ENCODE data around the gene KIF4B. TPM values are rescaled to one million over a fixed set of nuclear protein-coding genes. Genes with fewer than 3 reads are reported as not detected.

KIF4B gene
- total and polyA plus RNA-seq, 5 donors from 2014 or later = not detected

DNA sequence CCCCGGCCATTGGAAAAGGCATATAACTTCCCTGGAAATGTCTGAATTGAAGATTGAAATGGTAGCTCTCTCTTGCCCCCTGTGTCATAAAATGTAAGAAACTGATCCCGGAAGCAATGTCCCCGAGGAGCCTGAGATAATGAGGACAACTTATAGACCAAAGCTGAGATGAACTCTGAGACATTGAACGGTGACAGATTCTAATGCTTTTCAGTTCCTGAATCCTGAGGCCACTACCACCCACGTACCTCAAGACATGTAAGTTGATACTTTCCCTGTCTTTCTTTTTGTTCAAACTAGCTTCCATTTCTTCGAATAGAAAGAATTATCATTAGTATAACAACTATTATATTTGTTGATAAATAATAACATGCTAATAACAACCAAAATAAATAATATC, 51.0 kb downstream of the KIF4B start:
- DNase-seq (no peak), ATAC-seq (ENCODE audit: low read depth in 2 of 2) (no peak)
- H3K9me3 ChIP-seq (ENCODE audit: control insufficient read depth in 2 of 2, low read length in 2 of 2) = no peaks in the 10 kb centered on the region
- H3K4me3 Mint-ChIP-seq = no peak overlapping the region
- H3K36me3 ChIP-seq (ENCODE audit: control insufficient read depth, insufficient read depth, low read length) = no peaks in the 10 kb centered on the region
- peaks cover 0 to 6% (median 0%) of the 10 kb centered on the region in 7 donors for H3K9me3 Mint-ChIP-seq
- no peak overlapping the region for H3K4me3 ChIP-seq (ENCODE audit: low read depth, low read length)
- H3K27ac ChIP-seq (ENCODE audit: insufficient read depth, low read length, poor library complexity, severe bottlenecking) = no peak overlapping the region
- no peaks in the 10 kb centered on the region for H3K27me3 Mint-ChIP-seq
- H3K36me3 Mint-ChIP-seq = no peaks in the 10 kb centered on the region
- no peaks in the 10 kb centered on the region for H3K4me1 Mint-ChIP-seq
- H3K4me1 ChIP-seq (ENCODE audit: control insufficient read depth, insufficient read depth, low read length, poor library complexity, severe bottlenecking) = no peaks in the 10 kb centered on the region
- H3K27me3 ChIP-seq (ENCODE audit: control insufficient read depth, insufficient read depth, low read length) = no peaks in the 10 kb centered on the region
- no peak overlapping the region for H3K27ac Mint-ChIP-seq

DNA sequence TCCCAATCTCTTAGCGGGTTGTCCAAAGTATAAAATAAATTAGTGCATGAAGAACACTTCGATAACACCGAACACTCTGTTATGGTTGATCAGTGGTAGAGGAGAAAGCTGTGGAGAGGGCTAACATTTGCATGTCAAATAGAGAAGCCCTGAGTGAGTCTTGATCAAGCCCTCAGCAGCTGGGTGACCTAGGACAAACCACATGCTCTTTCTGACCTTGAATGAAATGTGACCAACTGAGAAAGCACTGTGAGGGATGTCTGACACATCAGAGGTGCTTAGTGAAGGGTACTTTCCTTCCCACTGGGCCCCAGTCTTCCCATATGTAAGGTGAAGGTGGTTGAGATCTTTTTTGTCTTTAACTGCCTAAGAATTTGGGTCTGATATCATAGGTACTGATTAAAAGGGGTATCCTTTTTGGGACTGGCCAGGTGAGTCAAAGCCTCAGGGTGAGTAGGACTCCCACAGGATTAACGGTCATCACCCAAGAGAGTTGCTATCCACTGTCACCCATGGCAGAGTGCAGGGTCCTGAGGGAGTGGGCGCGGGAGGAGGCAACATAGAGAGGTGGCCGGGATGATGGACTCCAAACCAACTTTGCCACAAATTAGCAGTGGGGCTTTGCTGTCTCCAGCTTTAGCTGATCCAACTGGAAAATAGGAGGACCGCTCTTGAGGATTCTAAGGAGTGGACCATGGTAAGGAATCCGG, 53.5 kb downstream of the KIF4B start:
- no peak for ATAC-seq (ENCODE audit: low read depth in 2 of 2)
- Mint-ChIP-seq H3K9me3 (no peaks in the 10 kb centered on the region), H3K27me3 (no peaks in the 10 kb centered on the region), H3K4me1 (no peaks in the 10 kb centered on the region), H3K4me3 (no peak overlapping the region), H3K27ac (no peak overlapping the region), H3K36me3 (no peaks in the 10 kb centered on the region)
- peaks cover 3% of the 10 kb centered on the region for H3K27me3 ChIP-seq (ENCODE audit: control insufficient read depth, insufficient read depth, low read length)
- H3K4me1 ChIP-seq (ENCODE audit: control insufficient read depth, insufficient read depth, low read length, poor library complexity, severe bottlenecking) = no peaks in the 10 kb centered on the region
- H3K27ac ChIP-seq (ENCODE audit: insufficient read depth, low read length, poor library complexity, severe bottlenecking) = no peak overlapping the region
- no peaks in the 10 kb centered on the region for H3K9me3 ChIP-seq (ENCODE audit: control insufficient read depth in 2 of 2, low read length in 2 of 2)
- H3K4me3 ChIP-seq (ENCODE audit: low read depth, low read length) = no peak overlapping the region
- no peaks in the 10 kb centered on the region for H3K36me3 ChIP-seq (ENCODE audit: control insufficient read depth, insufficient read depth, low read length)
- DNase-seq = no peak

Other genes starting within 250 kb of the KIF4B start
- gene FAXDC2, start 163.2 kb upstream of the KIF4B start, total RNA-seq = 4.0 TPM
- under 1 TPM in 2 of 4 donors, not detected in 2; 0.21 to 0.40 TPM for gene FAXDC2, start 163.2 kb upstream of the KIF4B start, polyA plus RNA-seq
- 121 TPM for gene CNOT8, start 155.1 kb upstream of the KIF4B start, total RNA-seq
- gene CNOT8, start 155.1 kb upstream of the KIF4B start, polyA plus RNA-seq = 100 to 1,000 TPM; 173 to 199 (median 184) TPM
- gene GEMIN5, start 75.5 kb upstream of the KIF4B start, total RNA-seq = 8.0 TPM
- 10 to 100 TPM in 3 of 4 donors, 1 to 10 TPM in 1; 8.2 to 14.0 (median 11.3) TPM for gene GEMIN5, start 75.5 kb upstream of the KIF4B start, polyA plus RNA-seq
- 22.8 TPM for gene MRPL22, start 72.7 kb upstream of the KIF4B start, total RNA-seq
- 100 to 1,000 TPM; 100 to 138 (median 109) TPM for gene MRPL22, start 72.7 kb upstream of the KIF4B start, polyA plus RNA-seq

Measured in CD4-positive, CD25-positive, alpha-beta regulatory T cell (primary cell).